GM12878 (cell line): ENCODE data around the gene RNLS. TPM values are rescaled to one million over a fixed set of nuclear protein-coding genes. Genes with fewer than 3 reads are reported as not detected.

ENCODE experiments used
- BCLAF1 ChIP-seq: fragments of 450-650 bp; IDR thresholded peaks from 2 replicates; pipeline ENCODE4 v1.6.1; 2017; ENCODE audit warnings: antibody characterized with exemption, mild to moderate bottlenecking, moderate library complexity
- MLLT1 ChIP-seq: fragments of 450-650 bp; IDR thresholded peaks from 2 replicates; pipeline ENCODE4 v1.6.1; 2016; ENCODE audit warnings: mild to moderate bottlenecking
- NFXL1 ChIP-seq: fragments of 450-650 bp; IDR thresholded peaks from 2 replicates; pipeline ENCODE4 v1.6.1; 2017; ENCODE audit warnings: antibody characterized with exemption, mild to moderate bottlenecking, borderline replicate concordance
- NFYA ChIP-seq: IDR thresholded peaks from 2 replicates; pipeline ENCODE4 v1.6.1; 2011; ENCODE audit warnings: low read depth, mild to moderate bottlenecking, low read length, improper control_type of control experiment, borderline replicate concordance
- NR2C1 ChIP-seq: fragments of 450-650 bp; IDR thresholded peaks from 2 replicates; pipeline ENCODE4 v1.6.1; 2017; ENCODE audit warnings: antibody characterized with exemption, mild to moderate bottlenecking, moderate library complexity
- ZBED1 ChIP-seq: IDR thresholded peaks from 2 replicates; pipeline ENCODE4 v1.6.1; 2016; ENCODE audit warnings: borderline replicate concordance
- ZBTB40 ChIP-seq: fragments of 450-650 bp; IDR thresholded peaks from 2 replicates; pipeline ENCODE4 v1.6.1; 2016; ENCODE audit warnings: mild to moderate bottlenecking, moderate library complexity, borderline replicate concordance
- ZNF24 ChIP-seq: fragments of 450-650 bp; IDR thresholded peaks from 2 replicates; pipeline ENCODE4 v1.6.1; 2017; ENCODE audit warnings: antibody characterized with exemption, mild to moderate bottlenecking
- ZNF384 ChIP-seq: IDR thresholded peaks from 2 replicates; pipeline ENCODE4 v1.6.1; 2012; ENCODE audit warnings: low read depth, mild to moderate bottlenecking, low read length, improper control_type of control experiment, borderline replicate concordance
- polyA plus RNA-seq, 11 experiments: library from polyadenylated mRNA; depleted of rRNA in 4 of 11; unstranded in 6 of 11; stranded (reverse) in 5 of 11; fragments of >200 nt; fragmentation: Nextera tagmentation in 4 of 11; fragmentation: Illumina TruSeq in 1 of 11; extraction: Ambion mirVana in 4 of 11; extraction: Trizol in 1 of 11; gene quantifications; 1 replicate in 1 of 11; 2 replicates in 10 of 11; pipeline versions ENCODE4 v1.2.1 to v1.2.3, GENCODE V29; 2011 to 2016; ENCODE audit warnings: inconsistent platforms in 2 of 11, missing spikeins in 2 of 11, low read depth in 1 of 11
- total RNA-seq, 4 experiments: library from RNA; depleted of rRNA in 3 of 4; stranded (reverse); fragments of >200 nt in 3 of 4; fragmentation: Illumina TruSeq in 1 of 4; extraction: Trizol in 1 of 4; gene quantifications; 2 replicates each; pipeline versions ENCODE4 v1.2.1 to v1.2.3, GENCODE V29; 2013 to 2021

Gene RNLS
- total and polyA plus RNA-seq, 10 of the 15 experiments (the other 5 are each of a cell fraction or from before 2014, with no cell fraction given) = 3.4 to 6.7 (median 4.6) TPM

GRCh38 chr10:88583584-88583957 is 453 bp upstream of the RNLS start (continued):
- TF ChIP-seq BCLAF1 (no peak), MLLT1 (no peak), NR2C1 (no peak), NFXL1 (no peak), ZNF384 (no peak), ZBED1 (no peak), NFYA (no peak), ZBTB40 (no peak; the same call in 1 of the 2 replicates), ZNF24 (no peak)
